OCI-LY3 (cell line): Measurements from ENCODE around the gene PRKACB.

Source experiments
- EZH2phosphoT487 ChIP-seq: fragments of 200-600 bp; shearing (Covaris generic); IDR thresholded peaks from 2 replicates; pipeline ENCODE4 v1.6.1; 2018; ENCODE audit warnings: antibody characterized with exemption, mixed run types, low read depth
- TF ChIP-seq, protein P1 (sequence below): fragments of 200-600, 300-600 bp; sonication (generic); IDR thresholded peaks from 2 replicates; pipeline ENCODE4 v1.5.1; 2014; ENCODE audit warnings: antibody characterized with exemption, low read length, low read depth

DNA sequence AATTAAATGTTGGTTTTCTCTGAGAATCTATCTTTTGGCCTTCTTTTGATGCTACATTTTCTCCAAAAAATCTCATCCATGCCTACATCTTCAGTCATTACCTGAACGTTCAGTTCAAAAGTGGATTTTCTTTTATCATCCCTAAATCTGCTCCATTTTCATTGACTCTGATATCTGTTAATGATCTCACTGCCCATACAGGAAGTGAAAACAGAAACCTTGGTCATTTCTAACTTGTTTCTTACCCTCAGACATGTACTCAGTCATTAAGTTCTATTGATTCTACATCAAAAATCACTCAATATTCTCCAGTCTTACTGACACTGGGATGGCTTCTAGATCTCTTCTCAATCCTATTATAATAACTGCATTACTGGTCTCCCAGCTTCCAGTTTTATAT lies 22.7 kb downstream of the PRKACB start:
- TF ChIP-seq, protein P1, sequence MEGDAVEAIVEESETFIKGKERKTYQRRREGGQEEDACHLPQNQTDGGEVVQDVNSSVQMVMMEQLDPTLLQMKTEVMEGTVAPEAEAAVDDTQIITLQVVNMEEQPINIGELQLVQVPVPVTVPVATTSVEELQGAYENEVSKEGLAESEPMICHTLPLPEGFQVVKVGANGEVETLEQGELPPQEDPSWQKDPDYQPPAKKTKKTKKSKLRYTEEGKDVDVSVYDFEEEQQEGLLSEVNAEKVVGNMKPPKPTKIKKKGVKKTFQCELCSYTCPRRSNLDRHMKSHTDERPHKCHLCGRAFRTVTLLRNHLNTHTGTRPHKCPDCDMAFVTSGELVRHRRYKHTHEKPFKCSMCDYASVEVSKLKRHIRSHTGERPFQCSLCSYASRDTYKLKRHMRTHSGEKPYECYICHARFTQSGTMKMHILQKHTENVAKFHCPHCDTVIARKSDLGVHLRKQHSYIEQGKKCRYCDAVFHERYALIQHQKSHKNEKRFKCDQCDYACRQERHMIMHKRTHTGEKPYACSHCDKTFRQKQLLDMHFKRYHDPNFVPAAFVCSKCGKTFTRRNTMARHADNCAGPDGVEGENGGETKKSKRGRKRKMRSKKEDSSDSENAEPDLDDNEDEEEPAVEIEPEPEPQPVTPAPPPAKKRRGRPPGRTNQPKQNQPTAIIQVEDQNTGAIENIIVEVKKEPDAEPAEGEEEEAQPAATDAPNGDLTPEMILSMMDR: no peak
- TF ChIP-seq EZH2phosphoT487: no peak
